SK-N-SH (cell line): ENCODE measurements around the gene LDLR. TPM values are rescaled to one million over a fixed set of nuclear protein-coding genes. Genes with fewer than 3 reads are reported as not detected.

ENCODE experiments used
- CTCF ChIA-PET: fragments of 300-600, 350-600 bp; formaldehyde crosslinking; extraction: SDS; loops from one replicate; lab custom pipeline; 2021; lab: Yijun Ruan, JAX
- POLR2A ChIA-PET: fragments of 350-600 bp; sonication (Branson Sonifier 250); formaldehyde crosslinking; extraction: SDS; loops from one replicate; lab custom pipeline; 2020; ENCODE audit warnings: antibody characterized with exemption, inconsistent platforms; lab: Yijun Ruan, JAX
- DNase-seq: peaks from one replicate; pipeline ENCODE4 v3.0.0; 2012
- H2AFZ ChIP-seq: fragments of 200-600 bp; sonication (generic); 2 replicates; pipeline ENCODE4 v1.8.1; 2016; ENCODE audit warnings: antibody characterized with exemption, mild to moderate bottlenecking, low read depth
- H3F3A ChIP-seq: fragments of 200-600 bp; sonication (generic); replicated peaks from 2 replicates; pipeline ENCODE3; 2016; ENCODE audit warnings: antibody characterized with exemption, mild to moderate bottlenecking; ENCODE audit not compliant: insufficient read depth
- H3K27ac ChIP-seq, 2 experiments: fragments of 200-500 bp in 1 of 2; fragments of 200-600 bp in 1 of 2; sonication (Bioruptor generic) in 1 of 2; sonication (generic), shearing (Covaris generic) in 1 of 2; 2 replicates each; pipeline versions ENCODE4 v1.5.1 to v1.6.1; 2014 to 2016; ENCODE audit warnings: low read depth in 2 of 2, inconsistent platforms in 1 of 2, low read length in 1 of 2, mild to moderate bottlenecking in 1 of 2, mixed read lengths in 1 of 2
- H3K27me3 ChIP-seq: fragments of 200-600 bp; sonication (generic), shearing (Covaris generic); 2 replicates; pipeline ENCODE4 v1.6.1; 2016; ENCODE audit warnings: mixed run types; ENCODE audit not compliant: insufficient read depth
- H3K36me3 ChIP-seq, 2 experiments: fragments of 200-500 bp in 1 of 2; fragments of 200-600 bp in 1 of 2; sonication (Bioruptor generic) in 1 of 2; sonication (generic) in 1 of 2; replicated peaks in 1 of 2; 2 replicates each; pipeline versions ENCODE3 to v1.5.1; 2014 to 2016; ENCODE audit warnings: low read length in 1 of 2, mild to moderate bottlenecking in 1 of 2; ENCODE audit not compliant: insufficient read depth in 2 of 2, control insufficient read depth in 1 of 2
- H3K4me1 ChIP-seq, 2 experiments: fragments of 200-500 bp in 1 of 2; fragments of 200-600 bp in 1 of 2; sonication (Bioruptor generic) in 1 of 2; sonication (generic), shearing (Covaris generic) in 1 of 2; 2 replicates each; pipeline versions ENCODE4 v1.5.1 to v1.6.1; 2014 to 2016; ENCODE audit warnings: low read depth in 1 of 2, low read length in 1 of 2, mixed run types in 1 of 2; ENCODE audit not compliant: insufficient read depth in 2 of 2, control insufficient read depth in 1 of 2
- H3K4me2 ChIP-seq: fragments of 200-600 bp; sonication (generic), shearing (Covaris generic); 2 replicates; pipeline ENCODE4 v1.6.1; 2017; ENCODE audit warnings: mixed run types
- H3K4me3 ChIP-seq, 2 experiments: fragments of 200-500 bp in 1 of 2; fragments of 200-600 bp in 1 of 2; sonication (Bioruptor generic) in 1 of 2; sonication (generic), shearing (Covaris generic) in 1 of 2; 2 replicates each; pipeline versions ENCODE4 v1.5.1 to v1.8.1; 2014 to 2016; ENCODE audit warnings: low read depth in 2 of 2, inconsistent platforms in 1 of 2, low read length in 1 of 2, mild to moderate bottlenecking in 1 of 2, mixed read lengths in 1 of 2, moderate library complexity in 1 of 2
- H3K79me2 ChIP-seq: fragments of 200-600 bp; sonication (generic); 2 replicates; pipeline ENCODE4 v1.8.1; 2017; ENCODE audit warnings: mild to moderate bottlenecking; ENCODE audit not compliant: insufficient read depth
- H3K9ac ChIP-seq: fragments of 200-600 bp; sonication (generic); 2 replicates; pipeline ENCODE4 v1.6.1; 2017; ENCODE audit warnings: mixed run types
- H3K9me2 ChIP-seq: fragments of 200-600 bp; sonication (generic); 2 replicates; pipeline ENCODE4 v1.6.1; 2017; ENCODE audit warnings: mixed run types
- H3K9me3 ChIP-seq: fragments of 200-600 bp; sonication (generic); 2 replicates; pipeline ENCODE4 v1.6.1; 2017; ENCODE audit warnings: mixed run types, mild to moderate bottlenecking, moderate library complexity
- H4K20me1 ChIP-seq: fragments of 200-600 bp; sonication (generic); 2 replicates; pipeline ENCODE4 v1.6.1; 2017; ENCODE audit warnings: mild to moderate bottlenecking, mixed run types; ENCODE audit not compliant: insufficient read depth
- EP300 ChIP-seq, 2 experiments: IDR thresholded peaks; 2 replicates each; pipeline versions ENCODE4 v1.4.0 to v1.6.1; 2012; ENCODE audit warnings: borderline replicate concordance in 1 of 2, low read depth in 1 of 2, low read length in 1 of 2
- EZH2phosphoT487 ChIP-seq: fragments of 200-600 bp; sonication (generic); IDR thresholded peaks from 2 replicates; pipeline ENCODE4 v1.6.1; 2017; ENCODE audit warnings: low read depth, mixed run types, mild to moderate bottlenecking, antibody characterized with exemption, moderate library complexity, borderline replicate concordance
- FOSL2 ChIP-seq: IDR thresholded peaks from 2 replicates; pipeline ENCODE4 v1.4.0; 2012; ENCODE audit warnings: low read depth, mild to moderate bottlenecking, moderate library complexity, borderline replicate concordance
- FOXJ3 ChIP-seq: sonication (generic); formaldehyde crosslinking; IDR thresholded peaks from 2 replicates; pipeline ENCODE4 v1.5.1; 2020; ENCODE audit warnings: mild to moderate bottlenecking, missing genetic modification reagents
- IRF3 ChIP-seq: fragments of 150-350 bp; IDR thresholded peaks from 2 replicates; pipeline ENCODE4 v1.6.1; 2016; ENCODE audit warnings: mild to moderate bottlenecking, low read depth, low read length
- JUND ChIP-seq: IDR thresholded peaks from 2 replicates; pipeline ENCODE4 v1.4.0; 2012
- MAX ChIP-seq: IDR thresholded peaks from 2 replicates; pipeline ENCODE4 v1.4.0; 2012; ENCODE audit warnings: low read depth
- MXI1 ChIP-seq: IDR thresholded peaks from 2 replicates; pipeline ENCODE4 v1.6.1; 2012; ENCODE audit warnings: mild to moderate bottlenecking, low read depth, low read length, improper control_type of control experiment
- NFIC ChIP-seq: IDR thresholded peaks from 2 replicates; pipeline ENCODE4 v1.4.0; 2012; ENCODE audit warnings: borderline replicate concordance
- RXRA ChIP-seq: IDR thresholded peaks from 2 replicates; pipeline ENCODE4 v1.4.0; 2012; ENCODE audit warnings: low read depth, mild to moderate bottlenecking, borderline replicate concordance
- SIN3A ChIP-seq: IDR thresholded peaks from 2 replicates; pipeline ENCODE4 v1.6.1; 2012; ENCODE audit warnings: low read depth, mild to moderate bottlenecking, low read length, moderate library complexity, borderline replicate concordance
- SMC3 ChIP-seq: IDR thresholded peaks from 2 replicates; pipeline ENCODE4 v1.6.1; 2012; ENCODE audit warnings: low read depth, low read length, improper control_type of control experiment
- TEAD4 ChIP-seq: IDR thresholded peaks from 2 replicates; pipeline ENCODE4 v1.4.0; 2012; ENCODE audit warnings: mild to moderate bottlenecking, borderline replicate concordance; ENCODE audit not compliant: insufficient read depth
- WGBS: methylation state at CpG from one replicate; pipeline ENCODE4 v1.1.6; 2017; ENCODE audit warnings: low lambda C conversion rate; 5-methylcytosine and 5-hydroxymethylcytosine counted together
- polyA plus RNA-seq, 3 experiments: library from polyadenylated mRNA; depleted of rRNA; stranded (reverse); fragments of >200 nt; gene quantifications; 2 replicates each; pipeline ENCODE4 v1.2.3, GENCODE V29; 2012
- TF ChIP-seq, protein P1 (sequence below): IDR thresholded peaks from 2 replicates; pipeline ENCODE4 v1.6.1; 2012; ENCODE audit warnings: mild to moderate bottlenecking, low read depth, low read length, moderate library complexity

Gene LDLR
- polyA plus RNA-seq, 1 of the 3 experiments (the other 2 are of a cell fraction): 25.1 TPM

GRCh38 chr19:11179716-11180297 is 90.5 kb downstream of the LDLR start:
- Histone ChIP-seq H3K4me3 (no peak overlapping the region), H3K79me2 (peaks cover 51% of the 10 kb centered on the region), H3K9ac (no peak overlapping the region), H3K27me3 (no peaks in the 10 kb centered on the region), H3K4me2 (no peak overlapping the region), H3F3A (peaks cover 7% of the 10 kb centered on the region), H3K9me3 (no peaks in the 10 kb centered on the region), H3K9me2 (no peaks in the 10 kb centered on the region), H3K4me1 (no peaks in the 10 kb centered on the region), H3K27ac (no peak overlapping the region), H3K36me3 (peaks cover 18 to 72% of the 10 kb centered on the region in 2 experiments), H4K20me1 (peaks cover 4% of the 10 kb centered on the region; the same call in 1 of the 2 replicates), H2AFZ (no peak overlapping the region)
- 88% methylated on average over 11 of the region's 11 CpGs for WGBS
- POLR2A ChIA-PET: no interaction called here
- no peak for TF ChIP-seq MAX
- no peak for TF ChIP-seq JUND
- TF ChIP-seq EZH2phosphoT487: no peak
- no peak for TF ChIP-seq FOSL2
- no peak for TF ChIP-seq TEAD4
- no peak for TF ChIP-seq NFIC
- no peak for TF ChIP-seq SIN3A
- TF ChIP-seq, protein P1, sequence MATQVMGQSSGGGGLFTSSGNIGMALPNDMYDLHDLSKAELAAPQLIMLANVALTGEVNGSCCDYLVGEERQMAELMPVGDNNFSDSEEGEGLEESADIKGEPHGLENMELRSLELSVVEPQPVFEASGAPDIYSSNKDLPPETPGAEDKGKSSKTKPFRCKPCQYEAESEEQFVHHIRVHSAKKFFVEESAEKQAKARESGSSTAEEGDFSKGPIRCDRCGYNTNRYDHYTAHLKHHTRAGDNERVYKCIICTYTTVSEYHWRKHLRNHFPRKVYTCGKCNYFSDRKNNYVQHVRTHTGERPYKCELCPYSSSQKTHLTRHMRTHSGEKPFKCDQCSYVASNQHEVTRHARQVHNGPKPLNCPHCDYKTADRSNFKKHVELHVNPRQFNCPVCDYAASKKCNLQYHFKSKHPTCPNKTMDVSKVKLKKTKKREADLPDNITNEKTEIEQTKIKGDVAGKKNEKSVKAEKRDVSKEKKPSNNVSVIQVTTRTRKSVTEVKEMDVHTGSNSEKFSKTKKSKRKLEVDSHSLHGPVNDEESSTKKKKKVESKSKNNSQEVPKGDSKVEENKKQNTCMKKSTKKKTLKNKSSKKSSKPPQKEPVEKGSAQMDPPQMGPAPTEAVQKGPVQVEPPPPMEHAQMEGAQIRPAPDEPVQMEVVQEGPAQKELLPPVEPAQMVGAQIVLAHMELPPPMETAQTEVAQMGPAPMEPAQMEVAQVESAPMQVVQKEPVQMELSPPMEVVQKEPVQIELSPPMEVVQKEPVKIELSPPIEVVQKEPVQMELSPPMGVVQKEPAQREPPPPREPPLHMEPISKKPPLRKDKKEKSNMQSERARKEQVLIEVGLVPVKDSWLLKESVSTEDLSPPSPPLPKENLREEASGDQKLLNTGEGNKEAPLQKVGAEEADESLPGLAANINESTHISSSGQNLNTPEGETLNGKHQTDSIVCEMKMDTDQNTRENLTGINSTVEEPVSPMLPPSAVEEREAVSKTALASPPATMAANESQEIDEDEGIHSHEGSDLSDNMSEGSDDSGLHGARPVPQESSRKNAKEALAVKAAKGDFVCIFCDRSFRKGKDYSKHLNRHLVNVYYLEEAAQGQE: no peak
- no peak for TF ChIP-seq RXRA
- no peak for TF ChIP-seq SMC3
- no peak for TF ChIP-seq EP300 (IDR thresholded peaks at IDR 0.05; ENCODE audit: borderline replicate concordance in 1 of 2, low read depth in 1 of 2, low read length in 1 of 2)
- no peak for TF ChIP-seq MXI1
- no peak for TF ChIP-seq IRF3
- TF ChIP-seq FOXJ3 (CRISPR knock-in tag): no peak
- no peak for DNase-seq
- CTCF ChIA-PET: no interaction called here
